ENCODE results near the gene KIF21B.

KIF21B gene, protein sequence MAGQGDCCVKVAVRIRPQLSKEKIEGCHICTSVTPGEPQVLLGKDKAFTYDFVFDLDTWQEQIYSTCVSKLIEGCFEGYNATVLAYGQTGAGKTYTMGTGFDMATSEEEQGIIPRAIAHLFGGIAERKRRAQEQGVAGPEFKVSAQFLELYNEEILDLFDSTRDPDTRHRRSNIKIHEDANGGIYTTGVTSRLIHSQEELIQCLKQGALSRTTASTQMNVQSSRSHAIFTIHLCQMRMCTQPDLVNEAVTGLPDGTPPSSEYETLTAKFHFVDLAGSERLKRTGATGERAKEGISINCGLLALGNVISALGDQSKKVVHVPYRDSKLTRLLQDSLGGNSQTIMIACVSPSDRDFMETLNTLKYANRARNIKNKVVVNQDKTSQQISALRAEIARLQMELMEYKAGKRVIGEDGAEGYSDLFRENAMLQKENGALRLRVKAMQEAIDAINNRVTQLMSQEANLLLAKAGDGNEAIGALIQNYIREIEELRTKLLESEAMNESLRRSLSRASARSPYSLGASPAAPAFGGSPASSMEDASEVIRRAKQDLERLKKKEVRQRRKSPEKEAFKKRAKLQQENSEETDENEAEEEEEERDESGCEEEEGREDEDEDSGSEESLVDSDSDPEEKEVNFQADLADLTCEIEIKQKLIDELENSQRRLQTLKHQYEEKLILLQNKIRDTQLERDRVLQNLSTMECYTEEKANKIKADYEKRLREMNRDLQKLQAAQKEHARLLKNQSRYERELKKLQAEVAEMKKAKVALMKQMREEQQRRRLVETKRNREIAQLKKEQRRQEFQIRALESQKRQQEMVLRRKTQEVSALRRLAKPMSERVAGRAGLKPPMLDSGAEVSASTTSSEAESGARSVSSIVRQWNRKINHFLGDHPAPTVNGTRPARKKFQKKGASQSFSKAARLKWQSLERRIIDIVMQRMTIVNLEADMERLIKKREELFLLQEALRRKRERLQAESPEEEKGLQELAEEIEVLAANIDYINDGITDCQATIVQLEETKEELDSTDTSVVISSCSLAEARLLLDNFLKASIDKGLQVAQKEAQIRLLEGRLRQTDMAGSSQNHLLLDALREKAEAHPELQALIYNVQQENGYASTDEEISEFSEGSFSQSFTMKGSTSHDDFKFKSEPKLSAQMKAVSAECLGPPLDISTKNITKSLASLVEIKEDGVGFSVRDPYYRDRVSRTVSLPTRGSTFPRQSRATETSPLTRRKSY (N-terminal part only)

DNA sequence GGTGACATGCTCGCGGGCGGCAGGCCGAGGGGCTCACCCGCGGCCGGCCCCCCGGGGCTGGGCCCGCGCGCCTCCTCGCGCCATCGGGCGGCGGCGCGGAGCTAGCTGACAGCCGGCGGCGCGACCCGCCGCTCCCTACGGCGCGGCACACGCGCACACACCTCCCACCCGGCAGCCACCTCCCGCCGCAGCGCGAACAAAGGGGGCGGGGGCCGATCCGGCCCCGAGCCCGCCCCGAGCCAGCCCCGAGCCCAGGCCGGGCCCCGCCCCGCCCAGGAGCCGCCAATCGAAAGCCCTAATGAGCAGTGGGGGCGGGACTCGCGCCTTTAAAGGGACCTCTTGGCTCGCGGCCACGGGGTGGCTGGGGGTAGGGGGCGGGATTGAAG, at the start of gene KIF21B:
Gene KIF21B (minus strand): TSS at position 198 of the 386 bp plus-strand sequence. CDS start 331 bp downstream, outside the sequence.
- peak; percentile 84 for DNase-seq

DNA sequence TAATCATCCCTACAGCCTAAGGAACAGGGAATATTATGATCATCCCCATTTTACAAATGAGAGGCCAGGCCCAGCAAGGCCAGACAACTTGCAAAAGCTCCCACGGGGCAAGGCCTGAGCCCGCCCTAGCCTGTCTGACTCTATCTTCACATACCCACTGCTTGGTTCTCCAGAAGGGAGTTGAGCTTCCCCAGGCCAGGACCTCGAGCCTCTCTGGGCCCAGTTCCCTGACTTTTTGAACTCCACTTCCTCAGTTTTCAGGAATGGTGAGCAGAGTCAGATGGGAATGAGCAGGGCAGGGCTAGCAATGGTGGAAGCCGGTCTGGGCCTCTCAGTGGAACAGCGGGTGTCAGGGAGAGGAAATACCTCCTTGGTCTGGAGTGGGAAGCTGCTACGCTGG, 49.4 kb upstream of the KIF21B start:
- DNase-seq, result no peak

DNA sequence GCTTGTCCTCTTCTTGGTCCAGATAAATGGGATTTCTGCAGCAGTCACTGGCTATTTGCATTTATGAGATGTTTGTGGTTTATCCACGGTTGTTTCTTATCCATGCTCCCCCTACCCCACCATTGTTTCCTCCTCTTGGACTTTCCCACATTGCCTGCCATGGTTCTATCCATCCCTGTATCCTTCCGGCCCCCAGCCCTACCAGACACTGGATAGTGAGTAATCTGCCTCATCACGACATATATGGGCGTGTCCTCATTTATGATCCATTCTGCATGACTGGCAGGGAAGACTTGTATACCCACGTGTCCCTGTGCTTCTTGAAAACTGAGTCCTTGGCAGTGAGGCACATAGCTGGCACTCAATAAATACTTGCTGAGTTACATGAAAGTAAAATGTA, 48.6 kb upstream of the KIF21B start:
- no peak for DNase-seq

DNA sequence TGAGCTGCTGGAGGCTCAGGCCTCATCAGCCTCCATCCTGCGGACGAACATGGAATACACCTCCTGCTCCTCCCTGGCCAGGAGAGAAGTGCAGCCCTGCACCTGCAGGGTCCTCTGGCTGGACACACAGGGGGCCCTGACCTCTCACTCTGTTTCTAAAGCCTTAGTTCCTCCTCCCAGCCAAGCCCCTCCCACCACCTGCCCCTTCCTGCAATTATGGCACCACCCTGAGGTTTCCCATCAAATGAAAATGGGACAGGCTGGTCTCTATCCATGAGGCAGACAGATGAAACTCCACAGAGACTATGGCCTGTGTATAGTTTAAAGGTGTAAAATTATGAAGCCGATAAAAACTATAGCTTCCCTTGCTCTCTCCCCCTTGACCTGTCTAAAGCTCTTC, 46.1 kb upstream of the KIF21B start:
- DNase-seq, result no peak

DNA sequence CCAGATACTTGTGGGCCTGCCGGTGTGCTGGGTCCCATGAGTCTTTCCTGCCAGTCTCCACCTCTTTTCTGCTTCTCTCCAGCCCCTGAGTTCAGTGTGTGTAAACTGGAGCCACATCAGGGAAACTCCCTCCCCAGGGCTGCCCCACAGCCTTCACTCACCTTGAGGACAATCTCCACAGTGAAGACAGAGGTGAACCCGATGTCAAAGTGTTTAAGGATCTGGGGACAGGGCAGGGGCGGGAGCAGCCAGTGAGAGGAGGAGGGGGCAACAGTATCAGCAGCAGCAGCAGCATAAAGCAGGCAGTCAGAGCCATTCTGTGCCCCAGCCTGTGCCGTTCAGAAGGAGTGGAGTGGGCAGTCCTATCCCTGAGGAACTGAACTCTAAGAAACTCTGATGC, 45.5 kb upstream of the KIF21B start:
- DNase-seq, result no peak

DNA sequence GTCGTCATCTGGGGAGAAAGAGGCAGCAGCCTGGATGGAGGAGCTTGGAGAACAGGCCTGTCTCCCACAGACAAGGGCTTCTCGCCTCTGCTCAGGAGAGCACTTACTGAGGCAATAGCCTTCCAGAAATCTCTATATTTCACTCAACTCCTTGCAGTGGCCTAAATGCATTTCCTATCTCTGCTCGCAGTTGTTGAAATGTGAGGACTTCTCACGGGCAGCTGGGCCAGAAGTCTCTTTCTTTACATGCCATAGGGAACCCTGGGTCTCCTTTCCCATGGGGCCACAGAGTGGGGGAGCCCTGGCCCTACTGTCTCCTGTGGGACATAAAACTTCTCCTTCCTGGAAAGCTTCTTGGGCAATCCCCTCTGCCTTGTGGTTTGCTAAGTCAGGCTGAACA, 43.5 kb upstream of the KIF21B start:
- no peak for DNase-seq

DNA sequence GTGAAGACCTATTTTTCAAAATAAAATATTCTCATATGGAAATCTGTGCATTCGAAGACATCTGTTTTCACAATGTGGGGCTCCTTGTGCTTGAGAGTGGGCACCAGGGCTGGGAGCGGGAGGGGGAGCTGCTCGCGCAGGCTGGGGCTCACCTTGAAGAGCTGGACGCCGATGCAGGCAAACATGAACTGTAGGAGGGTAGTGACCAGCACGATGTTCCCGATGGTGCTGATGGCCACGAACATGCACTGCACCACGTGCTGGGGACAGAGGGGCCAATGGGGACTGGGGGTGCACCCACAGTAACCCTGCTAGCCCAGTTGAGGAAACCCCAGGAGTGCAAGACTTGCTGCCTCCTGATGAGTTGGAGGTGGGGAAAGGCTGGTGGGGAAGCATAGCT, 42.2 kb upstream of the KIF21B start:
- DNase-seq, result no peak

DNA sequence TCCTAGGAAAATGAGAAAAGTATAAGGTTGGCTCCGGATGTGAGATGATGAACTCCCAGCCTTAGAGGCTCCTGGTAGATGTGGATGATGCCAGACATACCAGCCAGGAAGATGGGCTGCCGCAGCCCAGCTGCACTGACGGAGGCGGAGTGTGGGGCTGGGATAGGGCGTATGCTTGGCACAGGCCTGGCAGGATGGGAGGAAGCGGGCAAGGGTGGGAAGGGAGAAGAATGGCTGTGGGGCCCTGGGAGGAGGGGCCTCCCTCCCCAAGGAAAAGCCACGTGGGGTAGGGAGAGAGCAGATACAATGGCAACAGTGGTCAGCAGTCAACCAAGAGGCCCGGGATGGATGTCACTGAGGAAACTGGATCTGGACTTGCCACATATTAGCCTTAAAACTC, 41.3 kb upstream of the KIF21B start:
- DNase-seq, result no peak

DNA sequence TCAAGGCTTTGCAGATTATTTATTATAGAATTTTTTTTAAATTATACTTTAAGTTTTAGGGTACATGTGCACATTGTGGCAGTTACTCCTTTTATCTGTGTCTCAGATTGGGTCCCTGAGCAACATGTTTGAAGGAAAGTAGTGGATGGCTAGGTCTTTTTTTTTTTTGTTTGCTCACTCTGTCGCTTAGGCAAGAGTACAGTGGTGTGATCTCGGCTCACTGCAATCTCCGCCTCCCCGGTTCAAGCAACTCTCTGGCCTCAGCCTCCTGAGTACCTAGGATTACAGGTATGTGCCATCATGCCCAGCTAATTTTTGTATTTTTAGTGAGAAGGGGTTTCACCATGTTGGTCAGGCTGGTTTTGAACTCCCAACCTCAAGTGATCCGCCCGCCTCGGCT, 39.6 kb upstream of the KIF21B start:
- no peak for DNase-seq

DNA sequence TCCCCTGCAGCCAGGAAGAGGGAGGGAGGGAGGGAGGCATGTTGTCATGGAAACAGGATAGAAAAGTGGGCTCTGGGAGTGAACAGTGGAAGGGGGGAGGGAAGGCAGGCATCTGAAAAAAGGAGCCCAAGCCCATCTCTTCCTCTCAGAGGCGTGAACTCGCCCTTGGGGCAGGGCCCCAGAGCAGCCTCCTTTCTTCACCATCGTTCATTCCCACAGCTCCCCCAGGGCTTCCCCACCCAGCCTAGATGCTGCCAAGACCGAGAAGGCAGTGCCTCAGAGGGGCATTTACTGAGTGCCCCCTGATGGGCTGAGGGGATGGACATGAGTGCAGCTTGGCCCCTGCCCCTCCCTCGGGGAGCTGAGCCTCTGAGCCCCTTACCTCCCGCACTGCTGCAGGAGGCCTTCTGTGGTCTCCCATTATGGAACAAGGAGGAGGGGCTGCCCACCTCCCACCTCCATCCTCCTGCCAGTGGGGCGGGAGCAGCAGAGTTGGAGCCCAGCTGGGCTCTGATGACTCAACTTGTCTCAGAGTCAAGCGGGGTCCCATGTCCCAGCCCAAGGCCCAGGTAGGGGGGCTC, 39.1 kb upstream of the KIF21B start:
- DNase-seq, result no peak

DNA sequence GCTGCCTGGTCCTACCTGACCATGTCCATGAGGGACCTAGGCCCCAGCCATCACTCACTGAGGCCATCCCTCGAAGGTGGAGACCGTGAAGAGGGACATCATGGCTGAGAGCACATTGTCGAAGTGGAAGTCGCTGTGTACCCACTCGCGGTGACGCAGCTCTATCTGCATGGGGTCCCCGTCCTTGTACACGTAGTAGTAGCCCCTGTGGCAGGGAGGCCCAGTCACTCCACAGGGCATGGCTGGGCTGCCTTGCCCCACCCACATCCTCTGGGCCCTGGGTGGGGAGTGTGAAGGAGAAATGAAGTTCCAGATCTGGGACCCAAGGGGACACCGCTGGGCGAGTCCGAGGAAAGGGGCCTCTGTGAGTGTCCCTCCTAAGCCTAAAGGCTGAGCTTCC, 38.4 kb upstream of the KIF21B start:
- no peak for DNase-seq

DNA sequence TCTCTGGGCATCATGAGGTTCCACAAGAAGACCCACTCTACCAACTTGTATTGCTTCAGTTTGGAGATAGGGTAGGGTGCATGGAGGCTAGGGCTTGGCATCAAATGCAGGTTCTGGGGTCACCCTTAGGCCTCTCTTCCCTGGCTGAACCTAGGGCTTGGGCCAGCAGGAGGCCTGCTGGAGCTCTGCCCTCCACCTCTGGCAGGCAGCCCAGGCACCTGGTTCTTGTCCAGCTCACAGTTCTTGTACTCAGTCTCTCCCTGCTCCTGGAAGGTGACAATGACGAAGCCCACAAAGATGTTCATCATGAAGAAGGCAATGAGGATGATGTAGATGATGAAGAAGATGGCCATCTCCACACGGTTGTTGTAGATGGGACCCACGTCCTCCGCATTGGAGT, 37.5 kb upstream of the KIF21B start:
- no peak for DNase-seq

DNA sequence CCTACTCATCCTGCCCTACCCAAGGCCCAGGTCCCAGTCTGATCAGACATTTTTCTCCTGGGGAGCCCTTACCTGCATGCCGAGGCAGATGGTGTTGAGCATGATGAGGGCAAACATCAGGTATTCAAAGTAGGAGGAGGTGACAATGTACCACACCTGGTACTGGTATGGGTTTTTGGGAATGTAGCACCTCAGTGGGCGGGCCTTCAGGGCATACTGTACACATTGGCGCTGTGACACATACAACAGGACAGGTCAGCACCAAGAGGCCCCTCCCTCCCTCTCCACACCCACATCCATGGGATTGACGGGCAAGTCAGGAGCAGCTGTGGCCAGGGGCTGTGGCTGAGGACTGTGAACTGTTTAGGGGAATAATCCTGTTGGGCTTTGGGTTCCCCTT, 37.1 kb upstream of the KIF21B start:
- DNase-seq, result no peak

DNA sequence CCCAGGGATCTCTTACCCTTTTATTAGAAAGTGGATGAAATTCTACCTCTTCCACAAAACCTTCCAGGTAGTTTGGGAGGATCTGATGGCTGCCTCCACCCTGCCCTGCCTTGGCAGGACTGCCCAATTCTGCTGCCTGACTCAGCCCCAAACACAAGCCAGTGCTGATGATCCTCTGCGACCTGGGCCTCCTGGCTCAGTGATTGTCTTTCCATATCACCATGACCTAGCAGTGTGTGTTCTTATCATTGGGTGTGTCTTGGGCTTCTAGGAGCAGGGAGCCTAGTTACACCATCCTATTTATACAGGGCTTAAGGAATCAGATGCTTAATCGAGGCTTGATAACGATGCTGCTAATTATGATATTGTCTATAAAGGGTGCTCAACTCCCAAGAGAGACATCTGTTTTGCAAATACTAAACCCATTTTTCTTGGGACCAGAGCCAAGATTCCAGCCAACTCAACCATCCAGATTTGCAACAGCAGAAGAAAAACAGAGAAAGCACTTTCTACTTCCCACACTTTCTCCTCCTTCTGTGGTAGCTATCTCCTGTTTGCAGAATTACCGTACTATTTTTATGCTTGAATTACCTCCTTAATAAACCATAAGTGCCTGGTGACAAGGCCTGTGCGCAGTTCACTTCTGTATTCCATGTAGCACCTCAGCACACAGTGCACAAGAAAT, 36.5 kb upstream of the KIF21B start:
- no peak for DNase-seq

DNA sequence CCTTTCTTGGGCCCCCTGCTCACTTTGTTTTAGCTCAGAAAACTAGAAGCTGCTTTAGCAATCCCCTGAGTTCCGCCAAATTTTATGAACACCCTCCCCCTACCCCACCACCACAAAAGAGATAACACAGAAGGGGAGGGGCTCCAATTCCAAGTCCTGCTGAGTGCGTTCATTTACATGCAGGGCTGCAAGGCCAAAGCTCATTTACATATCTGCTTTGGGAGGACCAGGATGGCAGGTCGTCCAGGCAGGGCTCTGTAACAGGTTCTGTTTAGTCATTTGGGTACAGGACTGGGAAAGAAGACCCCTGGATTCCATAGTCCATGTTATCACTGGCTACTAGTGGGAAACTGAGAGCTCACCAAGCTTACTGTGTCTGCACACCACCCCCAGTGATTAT, 35.9 kb upstream of the KIF21B start:
- no peak for DNase-seq

DNA sequence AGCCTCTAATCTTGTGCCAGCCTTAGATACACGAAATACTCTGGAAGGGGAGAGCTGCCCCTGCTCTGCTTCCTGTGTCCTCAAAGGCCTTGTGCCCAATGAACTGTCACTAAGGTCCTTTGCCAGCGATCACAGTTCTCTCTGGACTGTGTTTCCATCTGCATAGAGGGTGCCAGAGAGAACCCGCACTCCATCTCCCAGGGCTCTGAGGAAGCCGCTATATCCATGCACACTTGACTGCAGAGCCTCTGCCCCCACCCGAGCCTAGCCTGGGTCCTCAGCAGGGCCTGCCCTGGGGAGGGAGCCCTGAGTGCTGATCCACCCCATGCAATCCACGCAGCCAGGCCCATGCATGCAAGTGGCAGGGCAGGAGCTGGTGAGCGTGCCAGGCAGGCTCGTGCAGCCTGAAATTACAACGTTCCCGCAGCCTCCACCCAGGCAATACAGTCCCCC, 30.6 kb upstream of the KIF21B start:
- no peak for DNase-seq

DNA sequence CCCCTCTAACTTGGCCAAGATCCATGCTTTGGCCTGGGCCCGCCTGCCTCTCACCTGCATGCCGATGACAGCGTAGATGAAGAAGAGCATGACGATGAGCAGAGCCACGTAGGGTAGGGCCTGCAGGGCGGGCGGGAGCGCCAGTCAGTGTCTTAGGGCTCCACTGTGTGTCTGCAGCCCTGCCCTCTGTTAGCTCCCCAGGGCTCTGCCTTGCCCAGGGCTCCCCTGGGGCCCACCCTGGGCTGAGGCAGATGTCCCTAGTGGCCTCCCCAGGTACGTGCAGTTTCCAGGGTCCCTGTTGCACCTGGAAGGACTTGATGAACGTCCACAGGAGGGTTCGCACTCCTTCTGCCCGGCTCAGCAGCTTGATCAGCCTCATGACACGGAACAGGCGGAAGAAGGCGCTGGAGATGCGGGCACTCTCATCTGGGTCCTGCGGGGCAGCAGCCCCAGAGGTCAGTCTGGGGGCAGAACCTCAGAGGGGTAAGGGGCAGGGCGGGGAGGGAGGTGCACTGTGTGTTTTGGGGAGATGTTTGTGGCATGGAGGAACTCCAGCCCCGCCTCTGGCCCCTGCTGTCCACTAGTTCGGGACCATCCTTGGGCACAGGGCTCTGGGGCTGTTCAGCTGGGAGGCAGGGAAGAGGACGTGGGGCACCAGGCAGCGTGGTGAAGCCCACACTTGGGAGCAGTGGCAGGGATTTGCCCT, 29.8 kb upstream of the KIF21B start:
- no peak for DNase-seq

DNA sequence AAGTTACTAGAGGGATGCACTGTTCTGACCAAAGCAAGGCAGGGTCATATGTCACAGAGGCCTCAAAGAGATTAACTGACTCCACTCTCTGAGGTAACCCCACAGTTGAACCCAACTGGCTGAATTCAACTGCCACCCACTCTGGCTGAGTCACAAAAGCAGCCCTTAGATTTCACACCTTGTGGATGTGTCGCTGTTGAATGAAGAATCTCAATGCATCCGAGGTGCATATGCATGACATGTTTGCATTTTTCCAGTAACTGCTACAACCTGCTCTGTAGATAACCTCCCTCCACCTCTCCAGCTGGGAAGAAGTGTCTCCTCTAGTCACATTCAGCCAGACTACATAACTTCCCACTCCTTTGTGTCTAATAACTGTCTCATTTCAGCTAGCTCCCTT, 27.9 kb upstream of the KIF21B start:
- no peak for DNase-seq

DNA sequence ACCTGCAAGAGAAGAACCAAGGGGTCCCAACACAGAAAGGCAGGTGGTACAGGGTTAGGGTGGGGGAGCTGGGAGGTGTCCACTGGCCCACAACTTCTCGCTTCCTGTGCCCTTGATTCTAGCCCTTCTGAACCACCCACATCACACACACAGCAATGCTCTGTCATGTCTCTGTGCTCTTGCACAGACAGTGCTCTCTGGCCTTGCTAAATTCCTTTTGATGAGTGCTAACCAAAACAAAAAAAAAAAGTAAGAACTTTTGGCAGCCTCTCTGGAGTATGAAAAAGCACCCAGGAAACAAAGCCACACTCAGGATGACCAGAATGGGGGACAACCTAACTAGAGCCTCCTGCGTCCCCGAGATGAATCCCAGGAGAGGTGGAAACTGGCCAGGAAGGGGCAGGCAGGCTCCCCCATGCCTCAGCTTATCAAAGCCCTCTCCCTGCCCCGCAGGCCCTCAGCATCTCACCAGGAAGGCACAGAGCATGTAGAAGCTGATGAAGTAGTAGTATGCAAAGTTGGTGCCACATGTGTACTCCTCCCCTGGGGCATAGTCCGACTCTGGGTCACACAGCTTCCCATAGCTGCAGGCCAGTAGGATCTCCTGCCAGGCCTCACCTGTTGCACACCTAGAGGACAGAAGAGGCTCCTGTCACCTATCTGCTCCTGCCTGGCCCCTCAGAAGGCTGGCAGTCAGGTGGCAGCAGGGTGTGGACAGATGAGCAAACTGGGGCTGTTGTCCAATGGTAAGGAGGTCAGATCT, 27.2 kb upstream of the KIF21B start:
- no peak for DNase-seq

DNA sequence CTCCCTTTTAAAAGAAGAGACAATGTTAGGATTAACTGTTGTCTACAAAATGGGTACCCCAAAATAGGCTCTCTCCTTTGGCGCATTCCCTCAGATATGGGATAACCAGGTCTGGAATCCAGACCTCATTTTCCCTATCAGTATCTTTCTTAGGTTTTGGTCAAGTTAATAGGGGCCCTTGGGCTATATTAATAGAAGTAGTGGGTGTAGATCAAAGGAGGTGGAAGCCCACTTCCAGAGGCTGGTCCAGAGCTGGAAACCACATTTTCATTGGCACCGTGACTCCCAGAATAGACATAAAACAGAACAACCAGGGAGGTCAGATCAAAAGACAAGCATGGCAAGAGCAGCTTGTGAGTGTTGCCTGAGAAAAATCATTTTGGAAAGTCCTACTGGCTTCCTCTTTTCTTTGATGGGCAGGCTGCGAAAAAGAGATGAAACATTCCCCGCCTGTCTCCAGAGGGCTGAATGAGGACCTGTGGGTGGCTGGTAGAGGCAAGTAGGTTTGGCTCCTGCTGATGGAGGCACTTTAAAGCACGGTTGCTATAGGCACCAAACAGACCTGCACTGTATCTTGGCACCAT, 25.8 kb upstream of the KIF21B start:
- DNase-seq, result no peak

DNA sequence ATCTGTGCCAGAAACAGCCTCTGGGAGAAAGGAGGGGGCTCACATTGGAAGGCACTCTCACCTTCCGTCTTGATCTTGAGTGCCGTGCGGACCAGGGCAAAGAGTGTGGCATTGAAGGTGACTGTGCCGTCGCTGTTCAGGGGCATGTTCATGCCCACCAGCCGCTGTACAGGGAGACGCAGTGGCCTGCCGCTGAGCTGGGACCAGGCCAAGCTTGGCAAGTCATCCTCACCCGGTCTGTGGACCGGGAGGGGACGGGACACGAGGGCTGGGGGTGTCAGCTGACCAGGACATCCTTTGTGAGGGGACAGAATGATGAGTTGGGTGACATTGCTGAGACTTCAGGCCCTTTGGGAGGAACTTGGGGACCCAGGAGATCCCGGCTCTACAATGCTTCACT, 25.0 kb upstream of the KIF21B start:
- no peak for DNase-seq
